Skin of body (tissue), 2 donors: ENCODE data around the gene MORN1. TPM values are rescaled to one million over a fixed set of nuclear protein-coding genes. Genes with fewer than 3 reads are reported as not detected.

Experiments used
- DNase-seq: peaks from one replicate; lab custom pipeline; 2025; lab: John Stamatoyannopoulos, UW
- total RNA-seq: library from RNA; depleted of rRNA; stranded (reverse); fragments of >200 nt; gene quantifications from one replicate; pipeline ENCODE4 v1.2.3, GENCODE V29; 2014

MORN1 gene
- total RNA-seq, 1 donor from 2014 or later = 10.3 TPM

- DNase-seq = no peak
Observed at GRCh38 chr1:2375923-2376260, 15.5 kb downstream of the MORN1 start.

- DNase-seq = no peak
Observed at GRCh38 chr1:2375246-2375922, 16.0 kb downstream of the MORN1 start.

GRCh38 chr1:2374252-2375155 lies 16.9 kb downstream of the MORN1 start:
- no peak for DNase-seq

- no peak for DNase-seq
Observed at GRCh38 chr1:2373551-2374251, 17.7 kb downstream of the MORN1 start.

- no peak for DNase-seq
Observed at GRCh38 chr1:2372551-2373490, 18.5 kb downstream of the MORN1 start.

GRCh38 chr1:2368053-2368744 lies 23.2 kb downstream of the MORN1 start:
- no peak for DNase-seq

GRCh38 chr1:2363847-2364513 lies 27.4 kb downstream of the MORN1 start:
- no peak for DNase-seq

GRCh38 chr1:2360588-2361364 lies 30.6 kb downstream of the MORN1 start:
- DNase-seq = no peak

- DNase-seq = no peak
Observed at GRCh38 chr1:2358651-2359640, 32.4 kb downstream of the MORN1 start.

- DNase-seq = no peak
Observed at GRCh38 chr1:2358072-2358471, 33.3 kb downstream of the MORN1 start.

GRCh38 chr1:2356911-2357845 lies 34.2 kb downstream of the MORN1 start:
- DNase-seq = no peak

- no peak for DNase-seq
Observed at GRCh38 chr1:2356401-2356800, 35.0 kb downstream of the MORN1 start.

GRCh38 chr1:2355373-2356261 lies 35.7 kb downstream of the MORN1 start:
- no peak for DNase-seq

- DNase-seq = no peak
Observed at GRCh38 chr1:2354511-2355372, 36.6 kb downstream of the MORN1 start.
